ENCODE results near the gene MYB. TPM values are rescaled to one million over a fixed set of nuclear protein-coding genes. Genes with fewer than 3 reads are reported as not detected.

MYB gene
- total RNA-seq, 2 experiments from 2014 or later: 20.1 to 42.9 TPM

DNA sequence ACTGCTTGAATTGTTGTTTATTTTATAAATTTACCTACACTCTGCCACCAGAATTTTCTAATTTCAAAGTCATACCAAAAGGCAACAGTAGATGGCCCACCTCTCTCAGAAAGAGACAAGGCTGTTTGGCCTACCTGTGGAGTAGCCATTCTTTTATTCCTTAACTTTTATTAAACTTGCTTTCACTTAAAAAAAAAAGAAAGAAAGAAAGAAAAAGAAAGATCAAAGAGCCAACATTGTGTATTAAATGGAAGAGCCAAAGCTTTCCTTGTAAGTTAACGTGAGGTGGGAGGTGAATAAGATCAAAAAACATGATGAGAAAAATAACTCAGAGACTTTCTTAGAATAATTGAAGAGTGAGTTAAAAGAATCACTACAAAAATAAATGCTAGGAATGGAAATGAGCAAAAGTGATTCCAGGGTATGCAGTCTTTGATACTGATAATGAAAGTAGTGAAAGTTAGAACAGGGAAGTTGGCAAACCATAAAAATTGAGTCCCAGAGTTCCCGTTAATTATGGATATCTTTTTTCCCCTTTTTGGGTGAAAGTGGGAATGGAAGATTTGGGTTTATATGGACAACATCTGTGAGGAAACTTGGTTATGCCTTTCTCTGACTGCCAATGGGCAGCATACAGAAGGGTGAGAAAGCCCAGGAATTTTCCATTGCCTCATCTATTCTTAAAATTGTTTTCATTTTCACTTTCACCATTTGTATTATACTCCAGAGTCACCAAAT, 35.9 kb upstream of the MYB start:
- POLR2A ChIA-PET: interaction anchor here (0.7 to 2.1 kb wide), 16 partner anchors 12 to 1088 kb away, joined by 3 to 17 read pairs (median 4); partner anchors contain the start of genes HBS1L and MYB
- Histone ChIP-seq H2AFZ (ENCODE audit: low read length) (peak overlapping the region; percentile 93), H3K36me3 (ENCODE audit: insufficient read depth, low read length) (no peaks in the 10 kb centered on the region), H3K9me2 (ENCODE audit: insufficient read depth, low read length) (no peaks in the 10 kb centered on the region), H3K79me2 (ENCODE audit: insufficient read depth, low read depth, low read length) (no peaks in the 10 kb centered on the region), H3K27ac (ENCODE audit: low read depth, low read length, poor library complexity, severe bottlenecking) (peak overlapping the region; percentile 44), H4K20me1 (ENCODE audit: insufficient read depth, low read length) (no peaks in the 10 kb centered on the region), H3K9me3 (ENCODE audit: low read length) (no peaks in the 10 kb centered on the region), H3K4me3 (ENCODE audit: low read depth, low read length, poor library complexity, severe bottlenecking) (peak overlapping the region; percentile 7), H3K4me1 (ENCODE audit: insufficient read depth, low read length, poor library complexity, severe bottlenecking) (peaks cover 50% of the 10 kb centered on the region), H3K4me2 (ENCODE audit: low read length) (peak overlapping the region; percentile 53)
- BruUV-seq (replicated peaks): no TSS peak
- intact Hi-C loops (cut with micrococcal nuclease; ENCODE audit: unreplicated experiment): loop anchor here (1.0 to 2.0 kb wide), 4 partner anchors 24 to 294 kb away; no protein-coding TSS in a partner anchor
- DNase-seq (ENCODE audit: low spot score): peak; percentile 74
- TF ChIP-seq EZH2phosphoT487 (IDR thresholded peaks at IDR 0.05; ENCODE audit: borderline replicate concordance, low read depth, low read length): no peak
- TF ChIP-seq, protein P1, sequence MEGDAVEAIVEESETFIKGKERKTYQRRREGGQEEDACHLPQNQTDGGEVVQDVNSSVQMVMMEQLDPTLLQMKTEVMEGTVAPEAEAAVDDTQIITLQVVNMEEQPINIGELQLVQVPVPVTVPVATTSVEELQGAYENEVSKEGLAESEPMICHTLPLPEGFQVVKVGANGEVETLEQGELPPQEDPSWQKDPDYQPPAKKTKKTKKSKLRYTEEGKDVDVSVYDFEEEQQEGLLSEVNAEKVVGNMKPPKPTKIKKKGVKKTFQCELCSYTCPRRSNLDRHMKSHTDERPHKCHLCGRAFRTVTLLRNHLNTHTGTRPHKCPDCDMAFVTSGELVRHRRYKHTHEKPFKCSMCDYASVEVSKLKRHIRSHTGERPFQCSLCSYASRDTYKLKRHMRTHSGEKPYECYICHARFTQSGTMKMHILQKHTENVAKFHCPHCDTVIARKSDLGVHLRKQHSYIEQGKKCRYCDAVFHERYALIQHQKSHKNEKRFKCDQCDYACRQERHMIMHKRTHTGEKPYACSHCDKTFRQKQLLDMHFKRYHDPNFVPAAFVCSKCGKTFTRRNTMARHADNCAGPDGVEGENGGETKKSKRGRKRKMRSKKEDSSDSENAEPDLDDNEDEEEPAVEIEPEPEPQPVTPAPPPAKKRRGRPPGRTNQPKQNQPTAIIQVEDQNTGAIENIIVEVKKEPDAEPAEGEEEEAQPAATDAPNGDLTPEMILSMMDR (conservative IDR thresholded peaks at IDR 0.05; ENCODE audit: low read length): peak; percentile 99
- CTCF ChIA-PET (ENCODE audit: unreplicated experiment): interaction anchor here (0.7 to 1.7 kb wide), 7 partner anchors 14 to 278 kb away, joined by 3 to 5 read pairs (median 3); partner anchors contain the start of gene HBS1L

DNA sequence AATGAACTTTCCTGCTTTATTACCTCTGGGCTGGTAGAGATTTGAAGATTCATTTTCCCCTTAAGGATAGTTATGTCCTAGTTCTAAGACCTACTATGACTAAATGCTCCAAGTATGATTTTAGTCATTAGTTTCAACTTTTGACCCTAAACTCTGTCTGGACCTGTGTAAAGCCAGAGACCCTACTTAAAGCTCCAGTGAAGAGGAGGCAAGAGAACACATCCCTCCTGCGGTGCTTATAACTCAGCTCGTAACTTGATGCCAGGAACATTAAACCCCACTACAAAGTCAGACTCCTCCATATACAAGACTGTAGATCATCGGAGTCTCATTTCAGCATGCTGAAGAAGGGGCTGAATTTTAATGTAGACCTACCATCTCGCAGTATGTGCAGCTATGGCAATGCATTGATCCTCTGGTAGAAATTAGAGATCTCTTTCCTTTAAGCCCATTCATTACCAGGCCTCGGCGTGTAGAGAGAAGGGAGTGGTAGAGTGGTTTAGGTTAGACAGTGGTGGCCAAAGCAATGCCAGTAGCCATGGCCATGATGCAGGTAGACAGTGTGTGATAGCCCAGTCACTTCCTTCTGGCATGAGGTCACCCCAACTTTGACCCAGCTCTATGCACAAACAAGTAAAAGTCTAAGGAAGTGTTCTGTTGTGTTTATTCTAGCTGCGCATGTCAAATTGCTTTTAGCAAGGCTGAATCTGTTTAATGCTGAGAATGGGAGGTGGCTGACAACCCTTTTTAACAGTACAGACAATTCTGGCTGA, 34.8 kb upstream of the MYB start:
- ChIA-PET POLR2A (interaction anchor here (0.5 to 1.4 kb wide), 3 partner anchors 10 to 369 kb away, joined by 3 to 6 read pairs (median 5); no protein-coding TSS in a partner anchor), CTCF (ENCODE audit: unreplicated experiment) (no interaction called here)
- peak overlapping the region; percentile 93 for H2AFZ ChIP-seq (ENCODE audit: low read length)

More for the DNA sequence above, 34.8 kb upstream of the MYB start:
- BruUV-seq (replicated peaks): no TSS peak
- peaks cover 46% of the 10 kb centered on the region for H3K4me1 ChIP-seq (ENCODE audit: insufficient read depth, low read length, poor library complexity, severe bottlenecking)
- H3K36me3 ChIP-seq (ENCODE audit: insufficient read depth, low read length): no peaks in the 10 kb centered on the region
- no peaks in the 10 kb centered on the region for H4K20me1 ChIP-seq (ENCODE audit: insufficient read depth, low read length)
- no peak overlapping the region for H3K4me3 ChIP-seq (ENCODE audit: low read depth, low read length, poor library complexity, severe bottlenecking)
- H3K9me3 ChIP-seq (ENCODE audit: low read length): peaks cover 3% of the 10 kb centered on the region; the same call in 1 of the 2 replicates
- TF ChIP-seq EZH2phosphoT487 (IDR thresholded peaks at IDR 0.05; ENCODE audit: borderline replicate concordance, low read depth, low read length): no peak
- TF ChIP-seq, protein P1 (conservative IDR thresholded peaks at IDR 0.05; ENCODE audit: low read length): no peak
- H3K27ac ChIP-seq (ENCODE audit: low read depth, low read length, poor library complexity, severe bottlenecking): no peak overlapping the region
- H3K4me2 ChIP-seq (ENCODE audit: low read length): no peak overlapping the region
- intact Hi-C loops (cut with micrococcal nuclease; ENCODE audit: unreplicated experiment): no loop called here
- DNase-seq (ENCODE audit: low spot score): no peak
- H3K79me2 ChIP-seq (ENCODE audit: insufficient read depth, low read depth, low read length): no peaks in the 10 kb centered on the region
- no peaks in the 10 kb centered on the region for H3K9me2 ChIP-seq (ENCODE audit: insufficient read depth, low read length)

Data from OCI-LY7 (cell line).